ENCODE results near the gene HTR1E.

HTR1E gene

DNA sequence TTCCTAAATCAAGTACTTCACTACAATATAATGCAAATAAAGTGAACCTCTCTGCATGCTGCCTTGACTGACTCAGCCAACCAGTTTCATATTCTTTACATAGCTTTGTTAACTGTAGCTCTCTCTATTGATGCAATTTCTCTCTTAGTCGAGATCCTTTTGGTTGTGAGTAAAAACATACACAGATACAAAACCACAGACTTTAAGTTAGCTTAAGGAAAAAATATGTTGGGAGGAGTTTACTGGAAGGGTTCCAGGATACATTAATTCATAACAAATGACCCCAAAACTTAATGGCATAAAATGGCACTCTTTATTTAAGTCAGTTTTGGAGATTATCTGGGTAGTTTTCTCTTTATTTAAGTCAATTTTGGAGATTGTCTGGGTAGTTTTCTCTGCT lies 15.7 kb downstream of the HTR1E start:
- no peaks in the 10 kb centered on the region for H3K36me3 ChIP-seq (ENCODE audit: insufficient read depth, low read length)
- H4K20me1 ChIP-seq (ENCODE audit: insufficient read depth, low read length), result no peaks in the 10 kb centered on the region
- H3K79me2 ChIP-seq (ENCODE audit: insufficient read depth, low read length), result no peaks in the 10 kb centered on the region
- H3K4me2 ChIP-seq (ENCODE audit: insufficient read depth, low read length), result no peak overlapping the region
- ATAC-seq (ENCODE audit: insufficient read depth, low read depth) (no peak), DNase-seq (no peak)
- no peak overlapping the region for H2AFZ ChIP-seq (ENCODE audit: low read depth, low read length)
- TF ChIP-seq, protein P1, sequence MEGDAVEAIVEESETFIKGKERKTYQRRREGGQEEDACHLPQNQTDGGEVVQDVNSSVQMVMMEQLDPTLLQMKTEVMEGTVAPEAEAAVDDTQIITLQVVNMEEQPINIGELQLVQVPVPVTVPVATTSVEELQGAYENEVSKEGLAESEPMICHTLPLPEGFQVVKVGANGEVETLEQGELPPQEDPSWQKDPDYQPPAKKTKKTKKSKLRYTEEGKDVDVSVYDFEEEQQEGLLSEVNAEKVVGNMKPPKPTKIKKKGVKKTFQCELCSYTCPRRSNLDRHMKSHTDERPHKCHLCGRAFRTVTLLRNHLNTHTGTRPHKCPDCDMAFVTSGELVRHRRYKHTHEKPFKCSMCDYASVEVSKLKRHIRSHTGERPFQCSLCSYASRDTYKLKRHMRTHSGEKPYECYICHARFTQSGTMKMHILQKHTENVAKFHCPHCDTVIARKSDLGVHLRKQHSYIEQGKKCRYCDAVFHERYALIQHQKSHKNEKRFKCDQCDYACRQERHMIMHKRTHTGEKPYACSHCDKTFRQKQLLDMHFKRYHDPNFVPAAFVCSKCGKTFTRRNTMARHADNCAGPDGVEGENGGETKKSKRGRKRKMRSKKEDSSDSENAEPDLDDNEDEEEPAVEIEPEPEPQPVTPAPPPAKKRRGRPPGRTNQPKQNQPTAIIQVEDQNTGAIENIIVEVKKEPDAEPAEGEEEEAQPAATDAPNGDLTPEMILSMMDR (IDR thresholded peaks at IDR 0.05; ENCODE audit: borderline replicate concordance, extremely low read depth, low read length, poor library complexity, severe bottlenecking), result no peak
- TF ChIP-seq EZH2 (IDR thresholded peaks at IDR 0.05; ENCODE audit: borderline replicate concordance, low read depth, low read length, severe bottlenecking), result no peak
- no peak overlapping the region for H3K4me3 ChIP-seq (ENCODE audit: low read depth in 1 of 2, low read length in 2 of 2)
- H3K27me3 ChIP-seq (ENCODE audit: insufficient read depth, low read length, poor library complexity), result peaks cover 4% of the 10 kb centered on the region
- no peak overlapping the region for H3K9ac ChIP-seq (ENCODE audit: low read depth, low read length)
- H3K9me3 ChIP-seq (ENCODE audit: insufficient read depth, low read length, severe bottlenecking), result no peaks in the 10 kb centered on the region
- H3K4me1 ChIP-seq (ENCODE audit: insufficient read depth, low read length), result no peaks in the 10 kb centered on the region
- H3K27ac ChIP-seq (ENCODE audit: low read length), result no peak overlapping the region

DNA sequence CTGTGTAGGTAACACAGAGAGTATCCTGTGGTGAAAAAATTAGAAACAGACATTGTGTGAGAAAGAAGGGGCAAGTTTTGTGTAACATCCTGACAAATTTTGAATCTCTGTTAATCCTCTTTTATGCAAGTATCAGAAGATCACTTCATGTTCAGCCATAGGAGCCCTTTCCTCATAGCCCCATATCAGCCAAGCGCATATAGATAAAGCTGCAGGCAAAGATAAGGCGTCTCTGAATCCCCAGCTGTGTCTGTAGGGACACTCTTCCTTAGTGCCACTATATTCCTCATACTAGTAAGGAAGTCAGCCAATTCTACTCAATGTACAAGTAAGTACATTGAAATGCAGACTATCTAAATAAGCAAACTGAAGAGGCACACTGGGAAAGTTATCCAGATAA lies 22.3 kb downstream of the HTR1E start:
- Histone ChIP-seq H3K4me2 (ENCODE audit: insufficient read depth, low read length) (no peak overlapping the region), H2AFZ (ENCODE audit: low read depth, low read length) (no peak overlapping the region), H4K20me1 (ENCODE audit: insufficient read depth, low read length) (no peaks in the 10 kb centered on the region), H3K36me3 (ENCODE audit: insufficient read depth, low read length) (no peaks in the 10 kb centered on the region), H3K4me3 (ENCODE audit: low read depth in 1 of 2, low read length in 2 of 2) (no peak overlapping the region), H3K9me3 (ENCODE audit: insufficient read depth, low read length, severe bottlenecking) (no peaks in the 10 kb centered on the region), H3K9ac (ENCODE audit: low read depth, low read length) (no peak overlapping the region), H3K27me3 (ENCODE audit: insufficient read depth, low read length, poor library complexity) (peaks cover 6% of the 10 kb centered on the region), H3K27ac (ENCODE audit: low read length) (no peak overlapping the region), H3K4me1 (ENCODE audit: insufficient read depth, low read length) (no peaks in the 10 kb centered on the region), H3K79me2 (ENCODE audit: insufficient read depth, low read length) (no peaks in the 10 kb centered on the region)
- DNase-seq (no peak), ATAC-seq (ENCODE audit: insufficient read depth, low read depth) (no peak)
- no peak for TF ChIP-seq EZH2 (IDR thresholded peaks at IDR 0.05; ENCODE audit: borderline replicate concordance, low read depth, low read length, severe bottlenecking)
- TF ChIP-seq, protein P1 (IDR thresholded peaks at IDR 0.05; ENCODE audit: borderline replicate concordance, extremely low read depth, low read length, poor library complexity, severe bottlenecking), result no peak

DNA sequence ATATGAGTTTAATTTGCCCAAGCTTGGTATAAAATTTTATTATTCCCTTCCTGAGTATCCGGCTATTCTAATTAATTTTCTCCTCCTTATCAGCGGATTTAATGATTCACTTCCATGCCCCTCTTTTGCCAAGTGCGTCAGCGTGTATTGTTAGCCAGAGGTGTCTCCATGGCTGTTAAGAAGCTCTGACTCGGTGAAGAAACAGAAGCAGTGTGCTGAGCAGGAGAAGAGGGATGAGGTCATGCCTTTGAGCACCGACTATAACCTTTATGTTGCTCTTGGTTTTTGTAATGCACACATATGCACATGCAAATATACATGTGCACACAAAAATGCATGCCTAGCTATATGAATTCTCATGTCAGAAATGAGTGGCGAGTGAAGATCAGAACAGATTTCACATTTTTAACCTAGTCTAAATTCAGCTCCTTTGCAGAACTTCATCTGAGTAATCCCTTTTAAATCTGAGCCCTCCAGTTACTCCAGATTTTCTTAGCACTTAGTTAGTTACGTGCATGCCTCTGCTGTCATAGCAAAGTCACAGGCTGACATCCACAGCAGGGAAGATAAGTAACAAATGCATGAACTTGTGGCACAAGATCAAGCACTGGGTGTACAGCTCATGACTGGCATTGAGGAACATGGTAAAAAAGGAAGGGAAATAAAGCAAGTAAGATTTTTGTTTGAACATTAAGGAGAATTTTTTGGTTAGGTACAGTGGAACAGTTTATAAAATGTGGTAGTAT lies 24.3 kb downstream of the HTR1E start:
- ATAC-seq (ENCODE audit: insufficient read depth, low read depth) (no peak), DNase-seq (no peak)
- Histone ChIP-seq H3K4me1 (ENCODE audit: insufficient read depth, low read length) (no peaks in the 10 kb centered on the region), H3K4me3 (ENCODE audit: low read depth in 1 of 2, low read length in 2 of 2) (no peak overlapping the region), H3K9ac (ENCODE audit: low read depth, low read length) (no peak overlapping the region), H3K36me3 (ENCODE audit: insufficient read depth, low read length) (no peaks in the 10 kb centered on the region), H3K4me2 (ENCODE audit: insufficient read depth, low read length) (no peak overlapping the region), H3K9me3 (ENCODE audit: insufficient read depth, low read length, severe bottlenecking) (no peaks in the 10 kb centered on the region), H3K27me3 (ENCODE audit: insufficient read depth, low read length, poor library complexity) (peaks cover 10% of the 10 kb centered on the region), H4K20me1 (ENCODE audit: insufficient read depth, low read length) (no peaks in the 10 kb centered on the region), H3K79me2 (ENCODE audit: insufficient read depth, low read length) (no peaks in the 10 kb centered on the region), H2AFZ (ENCODE audit: low read depth, low read length) (no peak overlapping the region), H3K27ac (ENCODE audit: low read length) (no peak overlapping the region)
- TF ChIP-seq EZH2 (IDR thresholded peaks at IDR 0.05; ENCODE audit: borderline replicate concordance, low read depth, low read length, severe bottlenecking), result no peak
- TF ChIP-seq, protein P1 (IDR thresholded peaks at IDR 0.05; ENCODE audit: borderline replicate concordance, extremely low read depth, low read length, poor library complexity, severe bottlenecking), result no peak
